SK-N-MC (cell line): ENCODE measurements around the gene NEK7.

Source experiments
- DNase-seq: peaks from one replicate; pipeline ENCODE4 v3.0.0-alpha.2; 2011; ENCODE audit warnings: low read depth, low spot score
- H3K27ac ChIP-seq: fragments of 200-600 bp; sonication (generic); 2 replicates; pipeline ENCODE4 v1.5.1; 2016; ENCODE audit warnings: mixed run types
- H3K36me3 ChIP-seq: fragments of 200-600 bp; sonication (generic); 2 replicates; pipeline ENCODE4 v1.6.1; 2017; ENCODE audit warnings: antibody characterized with exemption, low read length, mixed read lengths; ENCODE audit not compliant: insufficient read depth
- H3K4me3 ChIP-seq: fragments of 200-600 bp; sonication (generic); 2 replicates; pipeline ENCODE4 v1.5.1; 2016
- H3K9ac ChIP-seq: fragments of 200-600 bp; sonication (generic); 2 replicates; pipeline ENCODE4 v1.8.0; 2017; ENCODE audit warnings: mixed run types, mixed read lengths; ENCODE audit not compliant: insufficient read length
- H3K9me3 ChIP-seq: fragments of 200-600 bp; sonication (generic); 2 replicates; pipeline ENCODE4 v1.6.1; 2017; ENCODE audit warnings: low read depth, mild to moderate bottlenecking, antibody characterized with exemption, low read length, moderate library complexity, mixed read lengths
- EZH2 ChIP-seq: fragments of 200-600 bp; sonication (generic); IDR thresholded peaks from one replicate; pipeline ENCODE4 v1.6.1; 2017; ENCODE audit warnings: antibody characterized with exemption
- FOXP2 ChIP-seq: optimal IDR thresholded peaks from 2 replicates; pipeline ENCODE3; 2011; ENCODE audit warnings: mild to moderate bottlenecking, moderate library complexity; ENCODE audit not compliant: insufficient read depth; ENCODE audit errors: extremely low read length, control extremely low read depth
- POLR2AphosphoS5 ChIP-seq: IDR thresholded peaks from 2 replicates; pipeline ENCODE4 v1.6.1; 2012; ENCODE audit warnings: mild to moderate bottlenecking, low read depth, low read length, borderline replicate concordance

The NEK7 gene

GRCh38 chr1:198254948-198255347, 98.2 kb downstream of the NEK7 start:
- TF ChIP-seq POLR2AphosphoS5 (no peak), FOXP2 (no peak), EZH2 (no peak)
- no peaks in the 10 kb centered on the region for H3K36me3 ChIP-seq
- no peak overlapping the region for H3K27ac ChIP-seq
- H3K9ac ChIP-seq, result no peak overlapping the region
- DNase-seq, result no peak
- H3K9me3 ChIP-seq, result no peaks in the 10 kb centered on the region
- no peak overlapping the region for H3K4me3 ChIP-seq

- TF ChIP-seq EZH2, result no peak
- H3K36me3 ChIP-seq, result no peaks in the 10 kb centered on the region
- DNase-seq, result no peak
- no peak overlapping the region for H3K4me3 ChIP-seq
- H3K9ac ChIP-seq, result no peak overlapping the region
- H3K27ac ChIP-seq, result no peak overlapping the region
- no peaks in the 10 kb centered on the region for H3K9me3 ChIP-seq
These were observed 99.0 kb downstream of the NEK7 start for GRCh38 chr1:198255784-198256183.

- H3K9me3 ChIP-seq, result no peaks in the 10 kb centered on the region
- no peak for TF ChIP-seq EZH2
- no peak for TF ChIP-seq FOXP2
- no peak for TF ChIP-seq POLR2AphosphoS5
- H3K4me3 ChIP-seq, result no peak overlapping the region
- no peak overlapping the region for H3K9ac ChIP-seq
- H3K27ac ChIP-seq, result no peak overlapping the region
- no peaks in the 10 kb centered on the region for H3K36me3 ChIP-seq
- no peak for DNase-seq
These were observed 101.7 kb downstream of the NEK7 start for GRCh38 chr1:198258491-198258890.

- TF ChIP-seq FOXP2 (no peak), POLR2AphosphoS5 (no peak), EZH2 (no peak)
- no peak for DNase-seq
- H3K27ac ChIP-seq, result no peak overlapping the region
- H3K9me3 ChIP-seq, result no peaks in the 10 kb centered on the region
- H3K9ac ChIP-seq, result no peak overlapping the region
- H3K4me3 ChIP-seq, result no peak overlapping the region
- H3K36me3 ChIP-seq, result peaks cover 3% of the 10 kb centered on the region; the same call in 1 of the 2 replicates
These were observed 102.7 kb downstream of the NEK7 start for GRCh38 chr1:198259333-198260074.

GRCh38 chr1:198261886-198262285, 105.1 kb downstream of the NEK7 start:
- no peak overlapping the region for H3K9ac ChIP-seq
- no peak for TF ChIP-seq FOXP2
- no peak for TF ChIP-seq EZH2
- TF ChIP-seq POLR2AphosphoS5, result no peak
- H3K4me3 ChIP-seq, result no peak overlapping the region
- peaks cover 3% of the 10 kb centered on the region; the same call in 1 of the 2 replicates for H3K36me3 ChIP-seq
- H3K9me3 ChIP-seq, result no peaks in the 10 kb centered on the region
- H3K27ac ChIP-seq, result no peak overlapping the region
- no peak for DNase-seq

- H3K4me3 ChIP-seq, result no peak overlapping the region
- H3K27ac ChIP-seq, result 0 out of 2 replicates have a peak overlapping the region, but pooled peaks have one; percentile 13
- peaks cover 3% of the 10 kb centered on the region; the same call in 1 of the 2 replicates for H3K36me3 ChIP-seq
- TF ChIP-seq FOXP2 (no peak), POLR2AphosphoS5 (no peak), EZH2 (no peak)
- no peak for DNase-seq
- no peak overlapping the region for H3K9ac ChIP-seq
- no peaks in the 10 kb centered on the region for H3K9me3 ChIP-seq
These were observed 106.4 kb downstream of the NEK7 start for GRCh38 chr1:198263186-198263585.

GRCh38 chr1:198264282-198264681, 107.5 kb downstream of the NEK7 start:
- TF ChIP-seq FOXP2 (no peak), EZH2 (no peak), POLR2AphosphoS5 (no peak)
- no peaks in the 10 kb centered on the region for H3K9me3 ChIP-seq
- no peak overlapping the region for H3K4me3 ChIP-seq
- no peak overlapping the region for H3K9ac ChIP-seq
- H3K27ac ChIP-seq, result no peak overlapping the region
- peaks cover 3% of the 10 kb centered on the region; the same call in 1 of the 2 replicates for H3K36me3 ChIP-seq
- DNase-seq, result no peak

- H3K9ac ChIP-seq, result no peak overlapping the region
- no peak for DNase-seq
- no peaks in the 10 kb centered on the region for H3K9me3 ChIP-seq
- no peak overlapping the region for H3K27ac ChIP-seq
- TF ChIP-seq EZH2 (no peak), POLR2AphosphoS5 (no peak), FOXP2 (no peak)
- peaks cover 3% of the 10 kb centered on the region; the same call in 1 of the 2 replicates for H3K36me3 ChIP-seq
- H3K4me3 ChIP-seq, result no peak overlapping the region
These were observed 108.4 kb downstream of the NEK7 start for GRCh38 chr1:198265073-198265661.
